22Rv1 (cell line): ENCODE measurements around the gene EXOG.

ENCODE experiments used
- ZFX ChIP-seq: fragments of 450-650 bp; IDR thresholded peaks from 2 replicates; pipeline ENCODE4 v1.6.1; 2017; ENCODE audit warnings: antibody characterized with exemption, borderline replicate concordance
- TF ChIP-seq, protein P1 (sequence below): fragments of 450-650 bp; IDR thresholded peaks from 2 replicates; pipeline ENCODE4 v1.5.1; 2017; ENCODE audit warnings: mild to moderate bottlenecking

- TF ChIP-seq, protein P1, sequence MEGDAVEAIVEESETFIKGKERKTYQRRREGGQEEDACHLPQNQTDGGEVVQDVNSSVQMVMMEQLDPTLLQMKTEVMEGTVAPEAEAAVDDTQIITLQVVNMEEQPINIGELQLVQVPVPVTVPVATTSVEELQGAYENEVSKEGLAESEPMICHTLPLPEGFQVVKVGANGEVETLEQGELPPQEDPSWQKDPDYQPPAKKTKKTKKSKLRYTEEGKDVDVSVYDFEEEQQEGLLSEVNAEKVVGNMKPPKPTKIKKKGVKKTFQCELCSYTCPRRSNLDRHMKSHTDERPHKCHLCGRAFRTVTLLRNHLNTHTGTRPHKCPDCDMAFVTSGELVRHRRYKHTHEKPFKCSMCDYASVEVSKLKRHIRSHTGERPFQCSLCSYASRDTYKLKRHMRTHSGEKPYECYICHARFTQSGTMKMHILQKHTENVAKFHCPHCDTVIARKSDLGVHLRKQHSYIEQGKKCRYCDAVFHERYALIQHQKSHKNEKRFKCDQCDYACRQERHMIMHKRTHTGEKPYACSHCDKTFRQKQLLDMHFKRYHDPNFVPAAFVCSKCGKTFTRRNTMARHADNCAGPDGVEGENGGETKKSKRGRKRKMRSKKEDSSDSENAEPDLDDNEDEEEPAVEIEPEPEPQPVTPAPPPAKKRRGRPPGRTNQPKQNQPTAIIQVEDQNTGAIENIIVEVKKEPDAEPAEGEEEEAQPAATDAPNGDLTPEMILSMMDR = no peak
- no peak for TF ChIP-seq ZFX
These were observed 38.5 kb downstream of the EXOG start for GRCh38 chr3:38534604-38535003.
